OCI-LY1 (cell line): Measurements from ENCODE around the gene SUSD1.

Experiments
- H2AFZ ChIP-seq: fragments of 200-600 bp; sonication (generic), shearing (Covaris generic); 2 replicates; pipeline ENCODE4 v1.6.0; 2014; ENCODE audit warnings: antibody characterized with exemption, mild to moderate bottlenecking, low read length
- H3F3A ChIP-seq: fragments of 200-600 bp; sonication (generic), shearing (Covaris generic); 2 replicates; pipeline ENCODE4 v1.6.0; 2014; ENCODE audit warnings: mild to moderate bottlenecking, antibody characterized with exemption, low read length, moderate library complexity; ENCODE audit not compliant: insufficient read depth
- H3K27ac ChIP-seq: fragments of 200-600 bp; sonication (generic); 2 replicates; pipeline ENCODE4 v1.5.1; 2014; ENCODE audit warnings: low read length, mixed run types, mild to moderate bottlenecking, low read depth; ENCODE audit not compliant: poor library complexity, severe bottlenecking
- H3K27me3 ChIP-seq: fragments of 200-600 bp; sonication (generic); 2 replicates; pipeline ENCODE4 v1.6.0; 2014; ENCODE audit warnings: antibody characterized with exemption, mild to moderate bottlenecking, low read length, moderate library complexity; ENCODE audit not compliant: insufficient read depth
- H3K36me3 ChIP-seq: fragments of 200-600 bp; sonication (generic); 2 replicates; pipeline ENCODE4 v1.6.1; 2014; ENCODE audit warnings: mild to moderate bottlenecking, antibody characterized with exemption, low read length, moderate library complexity, mixed read lengths; ENCODE audit not compliant: insufficient read depth
- H3K4me1 ChIP-seq: fragments of 200-600 bp; sonication (generic); 2 replicates; pipeline ENCODE4 v1.5.1; 2014; ENCODE audit warnings: mild to moderate bottlenecking, low read length, moderate library complexity; ENCODE audit not compliant: insufficient read depth, severe bottlenecking
- H3K4me2 ChIP-seq: fragments of 200-600 bp; sonication (generic), shearing (Covaris generic); 2 replicates; pipeline ENCODE4 v1.6.1; 2014; ENCODE audit warnings: low read length
- H3K4me3 ChIP-seq: fragments of 200-600 bp; sonication (generic); 2 replicates; pipeline ENCODE4 v1.5.1; 2014; ENCODE audit warnings: low read length, low read depth, mild to moderate bottlenecking, mixed read lengths; ENCODE audit not compliant: poor library complexity, severe bottlenecking
- H3K79me2 ChIP-seq: fragments of 200-600 bp; shearing (Covaris generic); 2 replicates; pipeline ENCODE4 v1.6.1; 2016; ENCODE audit warnings: mixed run types, low read length, mixed read lengths; ENCODE audit not compliant: insufficient read depth
- H3K9ac ChIP-seq: fragments of 200-600 bp; sonication (generic), shearing (Covaris generic); 2 replicates; pipeline ENCODE4 v1.6.1; 2014; ENCODE audit warnings: mild to moderate bottlenecking, low read length, mixed read lengths
- H3K9me2 ChIP-seq: fragments of 200-600 bp; sonication (generic), shearing (Covaris generic); 2 replicates; pipeline ENCODE4 v1.6.1; 2014; ENCODE audit warnings: low read depth, mild to moderate bottlenecking, low read length, mixed read lengths
- H3K9me3 ChIP-seq: fragments of 200-600 bp; shearing (Covaris generic); 2 replicates; pipeline ENCODE4 v1.6.1; 2014; ENCODE audit warnings: low read length, mixed read lengths
- H4K20me1 ChIP-seq: fragments of 200-600 bp; sonication (generic), shearing (Covaris generic); 2 replicates; pipeline ENCODE4 v1.6.0; 2016; ENCODE audit warnings: mild to moderate bottlenecking, low read length; ENCODE audit not compliant: insufficient read depth
- EZH2 ChIP-seq: fragments of 200-600 bp; sonication (generic), shearing (Covaris generic); IDR thresholded peaks from 2 replicates; pipeline ENCODE4 v1.8.0; 2017; ENCODE audit warnings: borderline replicate concordance, mixed run types, mild to moderate bottlenecking, antibody characterized with exemption, low read length, moderate library complexity, mixed read lengths
- TF ChIP-seq, protein P1 (sequence below): fragments of 200-600 bp; sonication (generic), shearing (Covaris generic); IDR thresholded peaks from 2 replicates; pipeline ENCODE4 v1.5.1; 2017; ENCODE audit warnings: mild to moderate bottlenecking, antibody characterized with exemption, low read length, moderate library complexity, mixed read lengths

SUSD1 gene

DNA sequence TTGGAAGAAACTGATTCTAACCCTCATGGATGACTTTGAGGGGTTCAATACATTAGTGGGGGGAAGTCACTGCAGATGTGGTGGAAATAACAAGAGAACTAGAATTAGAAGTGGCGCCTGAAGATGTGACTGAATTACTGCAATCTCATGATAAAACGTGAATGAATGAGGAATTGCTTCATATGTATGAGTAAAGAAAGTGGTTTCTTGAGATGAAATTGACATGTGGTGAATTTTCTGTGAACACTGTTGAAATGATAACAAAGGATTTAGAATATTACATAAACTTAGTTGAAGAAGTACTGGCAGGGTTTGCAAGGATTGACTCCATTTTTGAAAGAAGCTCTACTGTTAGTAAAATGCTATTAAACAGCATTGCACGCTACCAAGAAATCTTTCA is 165.4 kb downstream of the SUSD1 start:
- Histone ChIP-seq H3F3A (no peaks in the 10 kb centered on the region), H3K4me2 (no peak overlapping the region), H3K27me3 (no peaks in the 10 kb centered on the region), H3K4me3 (no peak overlapping the region), H3K9ac (no peak overlapping the region), H3K9me2 (no peaks in the 10 kb centered on the region), H3K9me3 (no peaks in the 10 kb centered on the region), H3K4me1 (peaks cover 17% of the 10 kb centered on the region), H3K79me2 (no peaks in the 10 kb centered on the region), H2AFZ (no peak overlapping the region), H4K20me1 (no peaks in the 10 kb centered on the region), H3K27ac (no peak overlapping the region), H3K36me3 (no peaks in the 10 kb centered on the region)
- TF ChIP-seq EZH2: no peak
- TF ChIP-seq, protein P1, sequence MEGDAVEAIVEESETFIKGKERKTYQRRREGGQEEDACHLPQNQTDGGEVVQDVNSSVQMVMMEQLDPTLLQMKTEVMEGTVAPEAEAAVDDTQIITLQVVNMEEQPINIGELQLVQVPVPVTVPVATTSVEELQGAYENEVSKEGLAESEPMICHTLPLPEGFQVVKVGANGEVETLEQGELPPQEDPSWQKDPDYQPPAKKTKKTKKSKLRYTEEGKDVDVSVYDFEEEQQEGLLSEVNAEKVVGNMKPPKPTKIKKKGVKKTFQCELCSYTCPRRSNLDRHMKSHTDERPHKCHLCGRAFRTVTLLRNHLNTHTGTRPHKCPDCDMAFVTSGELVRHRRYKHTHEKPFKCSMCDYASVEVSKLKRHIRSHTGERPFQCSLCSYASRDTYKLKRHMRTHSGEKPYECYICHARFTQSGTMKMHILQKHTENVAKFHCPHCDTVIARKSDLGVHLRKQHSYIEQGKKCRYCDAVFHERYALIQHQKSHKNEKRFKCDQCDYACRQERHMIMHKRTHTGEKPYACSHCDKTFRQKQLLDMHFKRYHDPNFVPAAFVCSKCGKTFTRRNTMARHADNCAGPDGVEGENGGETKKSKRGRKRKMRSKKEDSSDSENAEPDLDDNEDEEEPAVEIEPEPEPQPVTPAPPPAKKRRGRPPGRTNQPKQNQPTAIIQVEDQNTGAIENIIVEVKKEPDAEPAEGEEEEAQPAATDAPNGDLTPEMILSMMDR: no peak

- Histone ChIP-seq H3K4me3 (no peak overlapping the region), H3K9me3 (no peaks in the 10 kb centered on the region), H3F3A (no peaks in the 10 kb centered on the region), H2AFZ (no peak overlapping the region), H3K79me2 (no peaks in the 10 kb centered on the region), H3K36me3 (no peaks in the 10 kb centered on the region), H3K4me1 (peaks cover 12% of the 10 kb centered on the region), H3K9ac (no peak overlapping the region), H3K27ac (no peak overlapping the region), H3K9me2 (no peaks in the 10 kb centered on the region), H4K20me1 (no peaks in the 10 kb centered on the region), H3K4me2 (no peak overlapping the region), H3K27me3 (no peaks in the 10 kb centered on the region)
- no peak for TF ChIP-seq EZH2
- TF ChIP-seq, protein P1: no peak
Measured at GRCh38 chr9:112007575-112008240, 167.4 kb downstream of the SUSD1 start.

DNA sequence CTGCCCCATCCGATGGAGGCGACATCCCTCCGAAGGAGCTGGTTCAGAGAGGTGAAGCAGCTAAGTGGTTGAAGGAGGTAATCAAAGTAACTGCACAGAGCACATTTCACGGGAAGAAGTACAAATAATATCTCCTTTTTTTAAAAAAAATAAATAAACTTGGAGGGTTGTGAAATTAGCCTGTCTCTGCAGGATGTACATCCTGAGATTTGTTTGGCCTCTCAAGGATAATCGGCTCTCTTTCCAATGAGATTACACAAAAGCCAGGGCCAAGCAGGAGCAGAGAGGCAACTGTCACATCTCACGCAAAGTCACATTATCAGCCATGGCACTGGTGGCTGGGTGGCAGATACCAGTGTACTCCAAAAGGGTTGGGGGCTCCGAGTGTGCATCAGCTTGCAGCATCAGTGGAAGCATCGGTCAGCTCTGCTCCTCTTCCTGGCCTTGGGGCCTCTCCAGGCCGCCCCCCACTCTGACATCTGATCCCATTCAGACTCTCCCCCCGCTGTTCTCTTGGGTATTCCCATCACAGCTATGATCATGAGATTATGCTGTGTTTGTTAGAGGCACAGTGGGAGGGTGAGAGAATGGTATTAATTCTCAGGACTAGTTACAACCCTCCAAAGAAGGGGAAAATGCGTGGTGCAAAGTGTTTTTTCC is 168.6 kb downstream of the SUSD1 start:
- TF ChIP-seq, protein P1: no peak
- no peak for TF ChIP-seq EZH2
- H3K9me3 ChIP-seq: no peaks in the 10 kb centered on the region
- no peaks in the 10 kb centered on the region for H3K79me2 ChIP-seq
- H4K20me1 ChIP-seq: no peaks in the 10 kb centered on the region
- no peak overlapping the region for H2AFZ ChIP-seq
- H3K27ac ChIP-seq: no peak overlapping the region
- no peaks in the 10 kb centered on the region for H3F3A ChIP-seq
- no peaks in the 10 kb centered on the region for H3K36me3 ChIP-seq
- H3K4me2 ChIP-seq: no peak overlapping the region
- H3K9ac ChIP-seq: no peak overlapping the region
- H3K4me3 ChIP-seq: no peak overlapping the region
- H3K4me1 ChIP-seq: peaks cover 6% of the 10 kb centered on the region
- no peaks in the 10 kb centered on the region for H3K9me2 ChIP-seq
- no peaks in the 10 kb centered on the region for H3K27me3 ChIP-seq
